ENCODE results near the gene MAPK4.
"Not testable (repeated sequence)": the region's sequence is repeated elsewhere in the genome, so short reads cannot be mapped to it uniquely, and the experiment has no call there.

- TF ChIP-seq CTCF (IDR thresholded peaks at IDR 0.05; ENCODE audit: low read depth, low read length); EZH2phosphoT487 (IDR thresholded peaks at IDR 0.05; ENCODE audit: low read depth): not testable (repeated sequence)
Measured at GRCh38 chr18:50779021-50779420, 219.1 kb downstream of the MAPK4 start.

All from OCI-LY3 (cell line).